Measurements from ENCODE around the gene RHOV. TPM values are rescaled to one million over a fixed set of nuclear protein-coding genes. Genes with fewer than 3 reads are reported as not detected.

The RHOV gene
- total RNA-seq, 1 experiment from 2014 or later, result 6.0 TPM

GRCh38 chr15:40823572-40824343 lies 50.3 kb downstream of the RHOV start (continued):
- TF ChIP-seq ATF3 (IDR thresholded peaks at IDR 0.05), result no peak
- TF ChIP-seq CTCF (IDR thresholded peaks at IDR 0.05 in 2 of 3, conservative IDR thresholded peaks at IDR 0.05 in 1 of 3; ENCODE audit: borderline replicate concordance in 1 of 3, insufficient read depth in 1 of 3, low read depth in 2 of 3, low read length in 2 of 3), result no peak
- TF ChIP-seq EZH2 (IDR thresholded peaks at IDR 0.05), result no peak
- TF ChIP-seq, protein P1, sequence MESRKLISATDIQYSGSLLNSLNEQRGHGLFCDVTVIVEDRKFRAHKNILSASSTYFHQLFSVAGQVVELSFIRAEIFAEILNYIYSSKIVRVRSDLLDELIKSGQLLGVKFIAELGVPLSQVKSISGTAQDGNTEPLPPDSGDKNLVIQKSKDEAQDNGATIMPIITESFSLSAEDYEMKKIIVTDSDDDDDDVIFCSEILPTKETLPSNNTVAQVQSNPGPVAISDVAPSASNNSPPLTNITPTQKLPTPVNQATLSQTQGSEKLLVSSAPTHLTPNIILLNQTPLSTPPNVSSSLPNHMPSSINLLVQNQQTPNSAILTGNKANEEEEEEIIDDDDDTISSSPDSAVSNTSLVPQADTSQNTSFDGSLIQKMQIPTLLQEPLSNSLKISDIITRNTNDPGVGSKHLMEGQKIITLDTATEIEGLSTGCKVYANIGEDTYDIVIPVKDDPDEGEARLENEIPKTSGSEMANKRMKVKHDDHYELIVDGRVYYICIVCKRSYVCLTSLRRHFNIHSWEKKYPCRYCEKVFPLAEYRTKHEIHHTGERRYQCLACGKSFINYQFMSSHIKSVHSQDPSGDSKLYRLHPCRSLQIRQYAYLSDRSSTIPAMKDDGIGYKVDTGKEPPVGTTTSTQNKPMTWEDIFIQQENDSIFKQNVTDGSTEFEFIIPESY (IDR thresholded peaks at IDR 0.05; ENCODE audit: extremely low read depth, insufficient replicate concordance, low read length), result no peak
- TF ChIP-seq SIN3A (IDR thresholded peaks at IDR 0.05; ENCODE audit: low read depth), result no peak

Other genes with a start within 250 kb of the RHOV start
- 20.9 TPM for gene RAD51, start 179.1 kb downstream of the RHOV start, total RNA-seq (2021; ENCODE audit: unreplicated experiment)
- 21.5 TPM for gene RMDN3, start 119.0 kb downstream of the RHOV start, total RNA-seq (2021; ENCODE audit: unreplicated experiment)
- gene GCHFR, start 110.2 kb downstream of the RHOV start, total RNA-seq (2021; ENCODE audit: unreplicated experiment), result 1.5 TPM
- 0.10 TPM for gene C15orf62, start 104.3 kb downstream of the RHOV start, total RNA-seq (2021; ENCODE audit: unreplicated experiment)
- gene ZFYVE19, start 67.1 kb downstream of the RHOV start, total RNA-seq (2021; ENCODE audit: unreplicated experiment), result 29.1 TPM
- gene DNAJC17, start 66.8 kb downstream of the RHOV start, total RNA-seq (2021; ENCODE audit: unreplicated experiment), result 36.1 TPM
- not detected for gene PPP1R14D, start 45.5 kb downstream of the RHOV start, total RNA-seq (2021; ENCODE audit: unreplicated experiment)
- 123 TPM for gene SPINT1, start 30.2 kb downstream of the RHOV start, total RNA-seq (2021; ENCODE audit: unreplicated experiment)
- gene VPS18, start 20.2 kb upstream of the RHOV start, total RNA-seq (2021; ENCODE audit: unreplicated experiment), result 16.9 TPM
- gene DLL4, start 55.1 kb upstream of the RHOV start, total RNA-seq (2021; ENCODE audit: unreplicated experiment), result 1.5 TPM
- 58.9 TPM for gene CHAC1, start 79.2 kb upstream of the RHOV start, total RNA-seq (2021; ENCODE audit: unreplicated experiment)
- gene INO80, start 242.0 kb upstream of the RHOV start, total RNA-seq (2021; ENCODE audit: unreplicated experiment), result 28.2 TPM